ENCODE measurements around the gene KAT8.
"Not testable (repeated sequence)": the region's sequence is repeated elsewhere in the genome, so short reads cannot be mapped to it uniquely, and the experiment has no call there.

KAT8 gene

DNA sequence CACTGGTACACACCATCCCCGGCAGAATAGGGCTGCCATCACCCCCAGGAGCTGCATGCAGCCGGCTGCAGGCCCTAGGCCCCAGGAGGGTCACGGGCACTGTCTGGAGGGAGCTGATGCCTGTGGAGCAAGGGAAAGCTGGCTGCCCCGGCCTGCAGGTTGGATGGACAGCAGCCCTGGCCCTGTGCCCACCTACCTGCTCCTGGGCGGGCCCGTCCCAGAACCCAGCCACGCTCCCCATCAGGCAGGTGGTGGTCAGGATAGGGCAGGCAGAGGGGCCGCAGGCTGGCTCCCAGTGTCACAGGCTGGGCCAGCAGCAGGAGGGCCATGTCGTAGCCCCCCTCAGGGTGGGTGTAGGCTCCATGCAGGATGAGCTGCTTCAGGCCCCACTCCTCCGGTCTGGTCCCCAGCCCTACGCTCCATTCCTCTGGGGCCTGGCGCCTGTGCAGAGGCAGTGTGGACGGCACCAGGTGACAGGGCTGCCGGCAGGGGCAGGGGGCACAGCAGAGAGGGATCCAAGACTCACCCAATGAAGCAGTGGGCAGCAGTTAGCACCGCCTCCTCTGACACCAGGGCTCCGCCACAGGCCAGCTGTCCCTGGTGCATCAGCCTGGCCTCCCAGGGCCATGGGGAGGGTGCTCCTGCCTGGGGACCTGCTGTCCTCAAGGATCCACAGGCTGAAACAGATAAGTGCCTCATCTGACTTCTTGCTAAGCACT, 32.7 kb upstream of the KAT8 start:
- DNase-seq, result no peak

DNA sequence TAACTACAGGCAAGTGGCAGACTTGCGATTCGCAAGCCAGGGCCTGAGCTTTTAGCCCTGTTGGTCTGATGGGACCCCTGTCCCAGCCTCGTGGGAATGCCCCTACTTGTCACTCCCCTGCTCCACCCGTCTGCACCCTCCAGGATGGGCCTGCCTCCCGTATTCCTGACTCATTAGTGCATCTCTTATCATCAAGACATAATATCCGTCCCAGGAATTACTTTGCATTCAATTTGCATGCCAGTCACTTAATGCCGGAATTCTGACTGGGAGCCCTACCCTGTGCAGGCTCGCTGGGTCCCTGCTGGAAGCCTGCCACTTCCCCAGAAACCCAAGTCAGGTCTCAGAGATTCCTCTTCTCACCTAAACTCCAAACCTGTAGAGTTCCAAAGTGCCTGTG, 32.1 kb upstream of the KAT8 start:
- DNase-seq, result no peak

GRCh38 chr16:31085873-31086628, 31.4 kb upstream of the KAT8 start:
- DNase-seq, result no peak

GRCh38 chr16:31086629-31086906, 30.9 kb upstream of the KAT8 start:
- no peak for DNase-seq

- DNase-seq, result no peak
Observed at GRCh38 chr16:31087481-31087880, 30.0 kb upstream of the KAT8 start.

DNA sequence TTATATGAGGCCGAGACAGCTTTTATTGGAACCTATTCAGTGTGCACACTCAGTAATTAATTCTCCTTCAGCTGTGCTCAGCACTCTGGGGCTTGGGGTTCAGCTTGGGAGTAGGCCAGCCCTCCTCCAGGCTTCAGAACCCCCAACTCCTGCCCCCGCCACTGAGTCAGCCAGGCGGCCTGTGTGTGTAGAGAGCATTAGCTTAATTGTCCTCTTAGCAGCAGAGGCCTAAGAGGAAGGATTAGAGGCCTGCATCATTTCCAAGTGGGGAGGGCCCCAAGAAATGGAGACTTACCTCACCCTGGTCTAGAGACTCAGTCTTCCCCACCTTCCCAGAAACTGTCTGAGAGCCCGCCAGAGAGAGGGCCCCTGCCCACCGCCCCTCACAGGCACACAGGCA, 29.5 kb upstream of the KAT8 start:
- DNase-seq, result no peak

DNA sequence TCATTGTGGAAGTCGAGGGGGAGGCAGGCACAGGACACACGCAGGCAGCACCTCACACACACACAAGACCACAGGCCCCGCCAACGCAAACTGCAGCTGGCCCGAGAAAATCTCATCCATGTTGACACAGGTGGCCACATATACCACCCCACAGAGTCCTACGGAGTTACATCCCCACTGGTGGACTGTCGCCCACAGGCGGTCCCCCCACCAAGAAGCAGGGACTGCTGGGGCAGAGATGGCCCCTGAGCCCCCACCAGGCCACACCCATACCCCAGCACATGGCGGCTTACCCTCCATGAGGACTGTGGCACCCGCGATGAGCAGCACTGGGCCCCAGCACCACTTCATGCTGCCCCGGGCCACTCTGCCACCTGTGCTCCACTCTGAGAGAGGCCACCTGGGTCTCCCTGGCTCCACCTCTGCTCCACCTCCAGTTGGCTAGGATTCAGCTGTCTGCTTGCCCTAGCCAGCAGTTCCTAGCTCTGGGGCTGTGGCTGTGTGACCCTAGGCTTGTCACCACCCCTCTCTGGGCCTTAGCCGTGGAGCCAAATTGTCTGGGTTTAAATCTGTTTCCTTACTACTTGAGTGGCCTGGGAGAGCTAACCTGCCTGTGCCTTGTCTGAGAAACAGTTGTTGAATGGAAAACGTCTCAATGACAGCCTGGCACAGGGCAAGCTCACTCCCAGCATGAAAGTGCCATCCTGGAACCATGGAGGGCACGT, 28.8 kb upstream of the KAT8 start, which contains the start of gene PRSS53:
Gene PRSS53, minus strand, starts transcription at position 485 of the 725 bp plus-strand sequence. Its CDS starts 134 bp downstream, at position 351.
- DNase-seq, result no peak

DNA sequence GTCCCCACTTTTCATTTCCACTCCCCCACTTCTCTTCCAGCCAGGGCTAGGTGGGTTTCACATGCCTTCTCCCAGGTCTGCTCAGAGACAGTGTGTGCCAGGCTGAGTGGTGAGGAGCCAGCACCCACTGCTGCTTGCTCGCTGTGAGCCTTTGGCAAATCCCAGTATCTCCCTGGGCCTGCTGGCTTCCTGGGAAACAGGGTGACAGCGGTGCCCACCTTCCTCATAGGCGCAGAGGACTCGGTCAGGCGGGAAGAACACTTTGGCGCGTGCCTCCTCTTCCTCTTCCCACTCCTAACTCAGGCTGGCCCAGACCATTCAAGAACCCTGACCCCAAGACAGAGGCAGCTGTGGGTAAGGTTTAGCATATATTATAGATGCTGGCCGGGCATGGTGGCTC, 28.3 kb upstream of the KAT8 start:
- no peak for DNase-seq

DNA sequence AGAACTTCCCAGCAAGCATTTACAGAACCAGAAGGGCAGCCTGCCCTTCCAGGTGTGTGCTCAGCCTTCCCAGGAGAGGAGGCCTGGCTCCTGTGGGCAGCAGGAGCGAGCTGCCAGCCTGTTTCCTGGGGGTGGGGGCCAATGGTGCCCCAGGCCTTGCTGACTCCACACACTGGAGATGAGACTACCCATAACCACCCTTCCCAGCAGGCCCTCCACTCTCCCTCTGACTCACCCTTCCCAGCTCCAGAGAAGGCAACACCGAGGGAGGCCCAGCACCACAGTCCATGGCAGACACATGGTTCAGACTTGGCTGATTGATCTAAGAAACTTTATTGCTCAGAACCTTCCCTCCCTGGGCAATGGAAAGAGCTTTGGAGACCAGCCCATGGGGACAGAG, 26.9 kb upstream of the KAT8 start:
- no peak for DNase-seq

DNA sequence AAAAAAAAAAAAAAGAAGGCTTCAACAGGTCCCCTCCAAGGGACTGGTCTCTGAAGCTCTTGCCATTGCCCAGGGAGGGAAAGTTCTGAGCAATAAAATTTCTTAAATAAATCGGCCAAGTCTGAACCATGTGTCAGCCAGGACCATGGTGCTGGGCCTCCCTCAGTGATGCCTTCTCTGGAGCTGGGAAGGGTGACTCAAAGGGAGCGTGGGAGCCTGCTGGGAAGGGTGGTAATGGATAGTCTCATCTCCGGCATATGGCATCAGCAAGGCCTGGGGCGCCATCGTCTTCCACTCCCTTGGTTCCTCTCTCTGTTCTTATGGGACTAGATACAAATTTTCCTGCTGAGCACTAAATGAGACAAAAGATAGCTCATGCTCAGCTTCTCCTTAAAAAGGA, 25.1 kb upstream of the KAT8 start:
- no peak for DNase-seq

DNA sequence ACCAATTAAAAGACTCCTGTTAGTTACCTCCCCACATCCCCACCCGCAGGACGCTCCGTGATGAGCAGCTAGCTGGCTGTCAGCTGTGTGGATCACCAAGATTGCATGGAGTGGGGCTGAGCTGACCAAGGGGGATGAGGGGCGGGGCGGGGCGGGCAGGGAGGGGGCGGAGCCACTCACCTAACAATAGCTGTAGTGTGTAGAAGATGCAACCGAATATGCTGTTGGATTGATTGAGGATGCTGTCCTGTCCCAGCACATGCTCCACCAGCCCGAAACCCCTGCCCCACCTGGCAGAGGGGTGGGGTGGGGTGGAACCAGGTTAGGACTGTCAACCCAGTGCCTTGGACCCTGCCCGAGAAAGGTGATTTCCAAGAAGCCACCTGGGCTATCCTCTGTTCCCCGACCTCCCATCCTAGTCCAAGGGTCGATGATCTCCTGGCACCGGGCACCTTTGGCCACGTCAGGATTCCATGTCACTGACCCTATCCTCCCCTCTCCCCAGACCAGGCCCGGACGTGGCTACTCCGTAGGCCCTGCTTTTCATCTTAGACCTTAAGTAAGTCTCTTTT, 24.2 kb upstream of the KAT8 start:
- peak; percentile 48 for DNase-seq

DNA sequence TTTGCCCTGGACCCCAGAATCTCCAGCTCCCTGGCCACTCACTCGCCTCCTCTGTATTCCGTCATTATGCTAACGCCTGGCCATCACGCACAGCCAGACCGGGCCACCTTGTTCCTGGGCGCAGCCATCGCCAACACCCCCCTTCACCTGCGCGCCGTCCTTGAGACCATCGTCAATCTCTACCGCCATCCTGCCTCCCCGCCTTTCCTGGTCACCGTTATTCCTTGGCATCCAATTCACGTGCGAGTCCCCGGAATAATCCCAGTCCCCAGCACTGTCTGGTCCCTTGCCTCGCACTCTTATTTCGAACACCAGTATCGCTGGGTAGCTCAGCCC, 23.4 kb upstream of the KAT8 start:
- DNase-seq, result no peak

GRCh38 chr16:31094424-31095120, 22.9 kb upstream of the KAT8 start, which contains the start of gene VKORC1:
Gene VKORC1, minus strand, starts transcription at chr16:31094797. Its CDS starts 68 bp downstream, at chr16:31094729.
- peak; percentile 95 for DNase-seq

DNA sequence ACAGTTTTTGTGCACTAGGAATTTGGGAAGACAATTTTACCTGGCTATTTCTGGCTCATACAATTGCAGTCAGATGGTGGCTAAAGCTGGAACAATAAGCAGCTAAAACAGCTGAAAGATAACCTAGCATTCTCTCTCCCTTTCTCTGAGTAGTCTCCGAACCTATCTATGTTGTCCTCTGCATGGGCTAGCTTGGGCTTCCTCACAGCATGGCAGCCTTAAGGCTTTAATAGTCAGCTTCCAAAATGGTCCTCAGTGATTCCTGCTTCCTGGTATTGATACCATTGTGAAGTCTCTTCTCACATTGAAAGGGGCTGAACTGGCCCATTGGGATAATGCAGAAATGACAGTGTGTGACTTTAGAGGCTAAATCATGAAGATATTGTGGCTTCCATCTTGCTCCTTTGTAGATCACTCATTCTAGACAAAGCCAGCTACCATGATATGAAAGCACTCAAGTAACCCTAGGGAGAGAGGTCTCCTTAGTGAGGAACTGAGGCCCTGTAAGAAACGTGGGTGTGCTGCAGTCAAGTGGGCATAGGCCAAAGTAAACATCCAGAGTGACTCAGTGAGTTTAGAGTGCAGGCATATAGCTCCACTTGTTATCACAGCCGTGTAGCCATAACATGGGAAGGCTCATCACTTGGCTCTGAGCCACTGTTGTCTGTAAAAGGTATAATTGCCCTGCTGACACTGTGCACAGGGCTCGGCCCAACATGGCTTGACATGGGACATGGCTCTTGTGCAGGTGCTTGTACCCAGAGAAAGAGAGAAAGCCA, 17.4 kb upstream of the KAT8 start:
- no peak for DNase-seq

- DNase-seq, result not testable (repeated sequence)
Observed at GRCh38 chr16:31100876-31101641, 16.4 kb upstream of the KAT8 start.

- no peak for DNase-seq
Observed at GRCh38 chr16:31105677-31106213, 11.7 kb upstream of the KAT8 start.

- no peak for DNase-seq
Observed at GRCh38 chr16:31106509-31107464, 10.7 kb upstream of the KAT8 start.

DNA sequence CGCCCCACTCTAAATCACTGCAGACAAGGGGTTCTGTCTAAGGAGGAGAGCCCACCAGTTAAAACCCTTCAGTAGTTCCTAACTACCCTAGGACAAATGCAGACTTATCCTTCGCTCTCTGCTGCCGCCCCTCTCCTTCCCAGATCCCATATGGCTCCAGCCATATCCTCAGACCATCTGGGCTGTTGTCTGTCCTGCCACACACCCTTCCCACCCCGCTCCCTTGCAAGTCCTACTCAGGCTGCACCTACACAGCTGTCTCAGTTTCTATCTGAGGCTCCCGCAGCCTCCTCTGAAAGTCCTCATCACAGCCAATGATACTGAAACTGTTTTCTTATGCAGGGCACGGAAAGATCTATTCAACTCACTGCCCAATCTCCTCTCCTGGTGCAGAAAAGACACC, 10.0 kb upstream of the KAT8 start:
- no peak for DNase-seq

GRCh38 chr16:31108035-31108793, 9.2 kb upstream of the KAT8 start, which contains the start of gene BCKDK:
Gene BCKDK, plus strand, starts transcription at chr16:31108386. Its CDS starts 838 bp downstream, at chr16:31109224.
- DNase-seq, result peak; percentile 35

Measured in T1000 (cell line).